ENCODE results near the gene ZNF280A. TPM values are rescaled to one million over a fixed set of nuclear protein-coding genes. Genes with fewer than 3 reads are reported as not detected.
A peak's percentile ranks its signal among the peaks of the same experiment; 100 is the strongest.

Gene ZNF280A
- total RNA-seq, 2 experiments from 2014 or later, result not detected

DNA sequence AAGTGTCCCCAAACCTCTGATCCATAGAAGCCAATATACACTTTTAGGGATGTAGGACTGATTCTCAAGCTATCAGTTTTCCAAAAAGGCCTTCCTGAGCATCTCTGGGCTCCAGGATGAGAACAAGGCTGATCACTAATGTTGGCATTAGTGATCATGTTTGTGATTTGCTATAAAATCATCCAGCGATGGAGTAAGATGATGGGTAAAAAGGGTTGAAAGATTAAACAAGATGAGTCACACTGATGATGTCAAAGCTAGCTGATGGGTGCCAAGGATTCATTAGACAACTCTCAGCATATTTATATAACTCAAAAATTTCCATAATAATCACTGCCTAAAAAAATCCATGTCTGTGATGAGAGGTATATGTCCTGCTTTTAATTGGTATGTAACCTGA is 54.3 kb downstream of the ZNF280A start:
- DNase-seq, result no peak
- H3K4me3 Mint-ChIP-seq, result no peak overlapping the region

DNA sequence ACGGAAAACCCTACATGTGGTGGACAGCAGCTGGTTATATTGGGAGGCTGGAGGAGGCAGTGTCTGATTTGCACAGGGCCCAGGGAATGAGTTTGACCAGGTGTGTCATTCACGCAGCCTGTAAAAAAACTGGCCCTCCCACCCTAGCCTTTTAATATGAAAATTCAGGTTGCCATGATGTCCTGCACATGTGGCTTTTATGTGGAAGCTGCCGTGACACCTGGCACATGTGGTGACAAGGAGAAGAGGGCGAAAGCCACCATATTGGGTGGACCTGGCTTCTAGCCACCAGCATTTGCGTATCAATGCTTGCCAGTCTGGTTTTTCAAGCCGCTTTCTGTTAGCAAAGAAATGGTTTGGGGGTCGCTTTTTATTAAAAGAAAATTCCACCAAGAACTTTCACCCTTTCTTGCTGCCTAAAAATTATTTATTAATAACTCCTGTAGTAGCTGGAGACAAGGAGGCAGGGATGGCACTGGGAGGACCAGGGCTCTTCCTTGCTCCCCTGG is 54.9 kb downstream of the ZNF280A start:
- POLR2A ChIA-PET, result no interaction called here
- Mint-ChIP-seq H3K36me3 (ENCODE audit: low read depth) (no peaks in the 10 kb centered on the region), H3K4me1 (no peaks in the 10 kb centered on the region), H3K27ac (no peak overlapping the region), H3K9me3 (peaks cover 9% of the 10 kb centered on the region), H3K27me3 (peaks cover 43% of the 10 kb centered on the region), H3K4me3 (no peak overlapping the region)
- CTCF ChIA-PET, result interaction anchor here (1.0 to 1.3 kb wide), 4 partner anchors 24 to 123 kb away, joined by 3 to 5 read pairs (median 4); no protein-coding TSS in a partner anchor
- no peak for DNase-seq

More for the DNA sequence above, 54.3 kb downstream of the ZNF280A start:
- Mint-ChIP-seq H3K36me3 (ENCODE audit: low read depth) (no peaks in the 10 kb centered on the region), H3K4me1 (no peaks in the 10 kb centered on the region), H3K27ac (no peak overlapping the region), H3K27me3 (peaks cover 40% of the 10 kb centered on the region), H3K9me3 (peaks cover 6% of the 10 kb centered on the region)
- ChIA-PET POLR2A (no interaction called here), CTCF (interaction anchor here (1.0 to 1.3 kb wide), 2 partner anchors 23 to 36 kb away, joined by 3 to 5 read pairs; no protein-coding TSS in a partner anchor)

DNA sequence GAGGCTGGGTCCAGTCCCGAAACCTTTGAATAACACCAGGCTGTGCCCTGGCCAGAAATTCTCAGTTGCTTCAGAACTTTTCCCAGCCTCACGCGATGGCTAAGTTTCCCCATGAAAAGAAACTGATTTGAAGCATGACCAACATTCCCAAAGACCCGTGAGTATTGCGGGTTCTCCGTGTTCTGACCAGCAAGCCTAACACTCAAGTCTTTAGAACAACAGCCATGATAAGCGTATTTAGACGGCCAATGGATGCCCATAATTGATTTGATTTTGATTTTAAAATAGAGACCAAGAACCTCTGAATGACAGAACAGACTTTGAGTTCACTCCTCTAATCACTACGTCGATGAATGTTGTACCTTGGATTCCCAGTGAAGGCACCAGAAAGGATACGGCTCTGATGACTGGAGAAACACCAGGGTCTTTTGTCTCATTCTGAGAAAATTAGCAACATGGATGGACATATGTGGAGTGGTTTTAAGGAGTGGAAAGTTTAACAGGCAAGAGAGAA is 55.5 kb downstream of the ZNF280A start:
- ChIA-PET POLR2A (no interaction called here), CTCF (interaction anchor here (0.5 to 2.4 kb wide), 11 partner anchors 14 to 420 kb away, joined by 3 to 9 read pairs (median 4); no protein-coding TSS in a partner anchor)
- DNase-seq, result no peak
- Mint-ChIP-seq H3K9me3 (peaks cover 12% of the 10 kb centered on the region), H3K4me1 (no peaks in the 10 kb centered on the region), H3K27ac (no peak overlapping the region), H3K36me3 (ENCODE audit: low read depth) (peaks cover 3% of the 10 kb centered on the region), H3K27me3 (peaks cover 40% of the 10 kb centered on the region), H3K4me3 (no peak overlapping the region)

DNA sequence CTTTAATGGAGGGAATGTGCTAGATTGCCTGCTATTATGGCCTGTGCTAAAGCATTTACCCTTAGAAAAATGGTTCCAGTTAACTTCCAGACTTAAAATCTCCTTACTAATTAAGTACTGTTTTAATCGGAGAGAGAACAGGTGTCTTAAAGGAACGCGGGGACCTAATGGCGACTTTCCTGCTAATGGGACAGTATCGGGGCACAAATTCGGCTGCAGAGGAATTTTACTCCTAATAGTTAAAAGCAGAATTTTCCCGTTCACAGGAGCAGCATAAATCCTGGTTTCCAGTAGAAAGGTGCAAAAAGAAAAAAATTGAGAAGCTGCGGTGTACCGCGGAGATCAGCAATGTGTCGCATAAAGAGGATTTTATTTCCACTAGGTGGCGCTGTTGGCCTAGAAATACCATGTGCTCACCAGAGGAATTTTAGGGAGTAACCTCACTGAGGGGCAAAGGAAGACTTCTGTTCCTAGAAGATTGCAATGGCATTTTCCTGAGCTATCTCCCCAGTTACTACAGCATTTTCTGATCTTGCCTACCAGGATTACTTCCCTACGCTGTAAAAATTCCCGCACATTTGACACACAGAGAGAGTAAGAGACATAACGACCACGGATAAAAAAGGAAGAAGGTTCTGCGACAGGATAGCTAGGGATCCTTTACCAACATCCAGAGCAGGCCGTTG is 56.1 kb downstream of the ZNF280A start:
- Mint-ChIP-seq H3K4me1 (no peaks in the 10 kb centered on the region), H3K4me3 (no peak overlapping the region), H3K27ac (no peak overlapping the region), H3K9me3 (peaks cover 15% of the 10 kb centered on the region), H3K27me3 (peaks cover 40% of the 10 kb centered on the region), H3K36me3 (ENCODE audit: low read depth) (peaks cover 4% of the 10 kb centered on the region)
- POLR2A ChIA-PET, result no interaction called here
- DNase-seq, result peak; percentile 52
- CTCF ChIA-PET, result interaction anchor here (0.5 to 2.4 kb wide), 12 partner anchors 9 to 421 kb away, joined by 3 to 9 read pairs (median 4); no protein-coding TSS in a partner anchor

Other genes starting within 250 kb of the ZNF280A start
- 1 to 10 TPM; 2.0 TPM for gene ZNF280B, start 11.5 kb downstream of the ZNF280A start, total RNA-seq
- gene PRAME, start 39.0 kb upstream of the ZNF280A start, total RNA-seq, result not detected
- not detected for gene GGTLC2, start 124.3 kb upstream of the ZNF280A start, total RNA-seq